ENCODE measurements around the gene CDC25B. TPM values are rescaled to one million over a fixed set of nuclear protein-coding genes. Genes with fewer than 3 reads are reported as not detected.

Gene CDC25B
- total and polyA plus RNA-seq, 2 of the 13 experiments (the other 11 are each of a cell fraction or from before 2014, with no cell fraction given) = 14.5 to 19.4 TPM

- TF ChIP-seq ZFY (CRISPR knock-in tag; IDR thresholded peaks at IDR 0.05) (peak; percentile 65), POGK (CRISPR knock-in tag; conservative IDR thresholded peaks at IDR 0.05) (no peak), PRDM4 (CRISPR knock-in tag; IDR thresholded peaks at IDR 0.05; ENCODE audit: borderline replicate concordance) (no peak), HES4 (CRISPR knock-in tag; IDR thresholded peaks at IDR 0.05; ENCODE audit: borderline replicate concordance) (peak; percentile 64; the same call in 1 of the 2 replicates), SIX1 (CRISPR knock-in tag; IDR thresholded peaks at IDR 0.05; ENCODE audit: borderline replicate concordance) (no peak), MLX (CRISPR knock-in tag; IDR thresholded peaks at IDR 0.05) (no peak), ZFP82 (CRISPR knock-in tag; IDR thresholded peaks at IDR 0.05; ENCODE audit: borderline replicate concordance) (no peak), ZNF34 (CRISPR knock-in tag; IDR thresholded peaks at IDR 0.05; ENCODE audit: borderline replicate concordance) (no peak), RORA (CRISPR knock-in tag; IDR thresholded peaks at IDR 0.05) (no peak), ZNF784 (CRISPR knock-in tag; IDR thresholded peaks at IDR 0.05; ENCODE audit: borderline replicate concordance) (peak; percentile 53; the same call in 1 of the 2 replicates), FOSL2 (CRISPR knock-in tag; IDR thresholded peaks at IDR 0.05) (no peak; the same call in 1 of the 2 replicates), RBFOX2 (IDR thresholded peaks at IDR 0.05; ENCODE audit: low read depth, low read length) (peak; percentile 80), PAXIP1 (CRISPR knock-in tag; conservative IDR thresholded peaks at IDR 0.05) (0 out of 2 replicates have a peak, but pooled peaks have one; percentile 29), SRF (IDR thresholded peaks at IDR 0.05; ENCODE audit: low read depth, low read length) (no peak), ZNF20 (CRISPR knock-in tag; IDR thresholded peaks at IDR 0.05) (no peak), SP5 (CRISPR knock-in tag; IDR thresholded peaks at IDR 0.05; ENCODE audit: borderline replicate concordance, low read depth) (0 out of 2 replicates have a peak, but pooled peaks have one; percentile 31), ZNF3 (CRISPR knock-in tag; IDR thresholded peaks at IDR 0.05) (no peak), ZNF510 (CRISPR knock-in tag; IDR thresholded peaks at IDR 0.05; ENCODE audit: low read depth) (no peak), SALL2 (CRISPR knock-in tag; IDR thresholded peaks at IDR 0.05) (no peak)
Measured at GRCh38 chr20:3785240-3786125, 10.6 kb upstream of the CDC25B start (continued).

All from HepG2 (cell line).